ENCODE data around the gene STX16.
"Not testable (repeated sequence)": the region's sequence is repeated elsewhere in the genome, so short reads cannot be mapped to it uniquely, and the experiment has no call there.

The STX16 gene

DNA sequence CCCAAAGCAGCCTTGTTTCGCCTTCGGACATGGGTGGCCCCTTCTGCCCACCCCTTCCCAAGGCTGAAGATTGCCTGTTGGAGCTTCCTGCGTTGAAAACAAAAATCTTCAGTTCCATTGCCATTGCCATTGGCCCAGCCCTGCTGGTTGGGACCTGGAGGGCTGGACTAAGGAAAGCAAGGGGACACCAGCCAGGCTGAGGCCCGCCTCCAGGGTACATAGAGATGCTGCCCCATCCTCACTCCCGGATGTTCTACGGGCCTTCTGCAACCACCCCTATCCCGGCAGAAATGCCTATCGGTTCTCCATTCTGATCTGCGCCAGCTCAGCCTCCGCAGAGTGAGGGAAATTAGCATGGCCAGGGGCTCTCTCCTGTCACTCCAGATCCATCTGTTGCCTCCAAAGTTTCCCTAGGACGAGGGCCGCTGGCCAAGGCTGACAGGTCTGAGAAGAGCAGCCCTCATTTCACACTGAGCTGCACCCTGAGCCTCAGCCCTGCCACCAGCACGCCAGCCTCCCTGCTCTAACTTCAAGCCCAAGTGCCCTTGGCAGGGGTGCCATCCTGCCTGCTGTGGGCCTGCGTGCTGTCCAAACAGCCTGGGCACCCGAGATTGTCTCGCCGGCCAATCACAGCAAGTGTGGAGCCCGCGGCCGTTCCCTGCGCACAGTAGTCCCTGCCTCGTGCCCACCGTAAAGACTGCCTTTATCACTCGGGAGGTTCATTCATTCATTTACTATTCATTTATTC is 13.4 kb upstream of the STX16 start:
- no peak for DNase-seq

DNA sequence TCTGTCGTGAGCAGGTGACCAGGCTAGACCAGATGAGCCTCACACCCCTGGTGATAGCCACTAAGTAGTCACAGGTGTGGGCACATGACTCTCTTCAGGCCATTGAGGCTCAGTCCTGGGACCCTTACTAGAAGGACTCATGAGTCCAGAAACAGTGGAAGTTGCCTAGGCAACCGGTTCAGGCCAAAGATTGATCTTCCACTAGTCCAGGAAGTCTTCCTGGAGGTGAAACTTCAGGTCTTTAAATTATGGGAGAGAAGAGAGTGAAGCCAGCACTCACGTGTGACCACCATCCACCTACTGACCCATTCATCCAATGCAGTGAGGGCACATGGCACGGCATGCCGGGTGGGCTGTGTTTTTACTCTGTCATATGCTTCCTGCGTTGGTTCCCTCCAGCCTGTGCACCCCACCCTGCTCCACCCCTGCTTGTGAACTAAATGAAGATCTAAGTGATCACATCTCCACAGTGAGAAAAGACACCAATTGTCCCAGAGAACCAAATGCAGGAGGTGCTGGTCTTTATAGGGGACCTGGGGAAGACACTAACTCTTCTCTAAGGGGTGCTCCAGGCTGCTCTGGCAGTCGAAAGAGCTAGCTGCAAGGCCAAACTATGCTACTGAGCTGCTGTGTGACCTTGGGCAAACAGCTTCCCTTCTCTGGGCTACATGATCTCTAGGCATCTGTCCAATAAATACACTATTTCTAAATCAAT is 12.5 kb upstream of the STX16 start:
- DNase-seq, result no peak

DNA sequence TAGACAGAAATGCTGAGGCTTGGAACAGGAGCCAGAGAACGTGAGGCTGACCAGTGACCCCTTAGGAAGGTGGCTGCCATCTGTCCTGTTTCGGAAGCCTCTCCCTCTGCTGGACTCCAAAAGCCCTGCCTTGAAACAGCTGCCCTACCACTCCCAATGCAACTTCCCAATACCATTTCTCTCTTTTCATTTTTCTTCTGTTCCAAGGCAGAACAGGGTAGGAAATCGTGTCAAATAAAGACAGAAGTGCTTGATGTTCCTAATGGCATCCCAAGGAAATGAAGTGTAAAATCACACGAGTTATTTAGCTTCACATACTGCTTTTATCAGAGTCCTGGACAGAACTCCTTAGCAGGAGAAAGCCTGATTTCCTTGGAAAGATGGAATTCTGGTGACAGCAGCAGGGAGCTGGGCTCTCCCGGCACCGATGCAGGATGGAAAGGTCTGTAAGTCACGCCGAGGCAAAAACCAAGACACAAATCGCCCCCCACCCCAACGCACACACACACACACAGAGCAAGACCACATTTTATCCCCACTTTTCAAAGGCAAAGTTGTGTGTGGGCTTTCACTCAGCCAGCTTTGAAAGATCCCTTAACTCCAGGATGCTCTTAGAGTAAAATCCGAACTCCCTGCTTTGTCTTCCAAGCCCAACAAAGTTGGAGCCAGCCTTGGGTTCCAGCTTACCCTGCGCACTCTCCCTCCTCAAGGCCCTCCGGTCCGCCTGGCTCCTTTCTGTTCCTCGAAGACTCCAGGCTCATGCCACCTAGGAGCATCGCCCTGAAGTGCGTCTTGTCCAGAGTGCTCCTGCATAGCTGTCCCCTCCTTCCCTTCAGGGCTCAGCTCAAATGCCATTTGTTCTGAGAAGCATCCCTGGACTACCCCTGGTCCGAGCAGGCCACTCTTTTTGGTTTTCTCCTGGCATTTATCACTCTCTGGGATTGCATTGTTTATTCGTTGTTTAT is 11.6 kb upstream of the STX16 start:
- DNase-seq, result no peak

DNA sequence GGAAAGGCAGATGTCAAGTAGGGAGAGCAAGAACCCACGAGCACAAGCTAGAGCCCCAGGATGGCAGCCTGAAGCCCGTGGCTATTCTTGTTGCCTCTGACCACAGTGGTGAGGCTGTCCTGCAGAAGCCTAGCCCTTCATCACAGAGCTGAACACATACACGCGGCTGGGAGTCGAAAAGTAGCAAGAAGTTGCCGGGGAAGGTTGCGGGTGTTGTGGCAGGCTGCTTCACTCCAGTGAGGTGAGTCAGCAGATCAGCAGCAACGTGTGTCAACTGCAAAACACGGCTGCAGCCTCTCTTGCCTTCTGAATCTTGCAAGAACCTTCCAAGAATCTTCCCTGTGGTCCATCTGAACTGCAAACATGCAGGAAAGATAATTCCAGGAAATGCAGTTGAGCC is 10.6 kb upstream of the STX16 start:
- DNase-seq, result no peak

DNA sequence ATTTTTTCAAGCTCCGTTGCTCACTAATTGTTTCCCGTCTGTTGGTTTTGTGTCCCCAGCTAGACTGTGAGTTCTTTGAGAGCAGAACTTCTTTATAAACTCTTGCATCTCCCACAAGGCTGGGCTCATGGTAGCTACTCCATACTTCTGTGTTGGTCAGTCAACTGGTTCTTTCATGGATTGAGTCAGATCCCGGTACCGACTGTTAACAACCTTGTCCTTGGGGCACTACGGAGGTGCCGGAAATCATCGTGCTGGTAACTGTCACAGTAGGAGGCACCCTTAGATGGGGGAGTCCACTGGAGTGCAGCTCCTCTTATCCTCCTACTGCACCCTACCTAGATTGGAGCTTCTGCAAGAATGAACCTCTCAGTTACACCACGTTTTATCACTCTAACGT is 8.6 kb upstream of the STX16 start:
- no peak for DNase-seq

DNA sequence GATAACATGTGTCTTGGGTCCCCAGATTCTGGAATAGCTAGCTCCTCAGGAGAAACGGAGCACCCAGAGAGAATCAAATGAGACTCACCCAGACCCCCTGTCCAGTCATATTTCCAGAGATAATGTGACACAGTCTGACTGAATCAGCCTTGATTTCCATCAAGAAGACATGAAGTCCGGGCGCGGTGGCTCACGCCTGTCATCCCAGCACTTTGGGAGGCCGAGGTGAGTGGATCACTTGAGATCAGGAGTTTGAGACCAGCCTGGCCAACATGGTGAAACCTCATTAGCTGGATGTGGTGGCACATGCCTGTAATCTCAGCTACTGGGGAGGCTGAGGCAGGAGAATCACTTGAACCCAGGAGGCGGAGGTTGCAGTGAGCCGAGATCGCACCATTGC is 8.2 kb upstream of the STX16 start:
- not testable (repeated sequence) for DNase-seq

DNA sequence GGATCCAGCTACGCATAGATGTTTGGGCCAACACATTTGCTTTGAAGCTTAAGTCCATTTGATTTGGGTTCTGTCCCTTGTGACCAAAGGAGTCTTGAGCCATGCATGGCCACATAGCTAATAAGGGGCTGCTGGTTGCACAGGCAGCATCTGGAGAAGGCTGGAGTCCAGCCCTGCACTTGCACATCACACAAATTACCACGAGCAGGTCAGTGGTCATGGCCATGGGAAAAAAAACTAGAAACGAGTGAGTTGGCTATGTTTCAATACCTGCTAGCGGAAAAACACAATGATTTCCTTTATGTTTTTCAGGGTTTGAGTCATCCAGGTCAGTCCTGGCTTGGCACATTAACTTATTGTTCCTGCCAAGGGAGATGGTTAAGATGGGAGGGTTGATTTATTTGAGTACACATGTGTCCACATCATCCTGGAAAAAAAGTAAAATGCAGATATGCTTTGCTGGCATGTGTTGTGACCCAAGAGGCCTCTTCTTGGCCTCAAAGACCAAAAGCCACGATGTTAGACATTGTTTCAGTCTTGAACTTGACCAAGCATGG is 5.6 kb upstream of the STX16 start:
- DNase-seq, result no peak

DNA sequence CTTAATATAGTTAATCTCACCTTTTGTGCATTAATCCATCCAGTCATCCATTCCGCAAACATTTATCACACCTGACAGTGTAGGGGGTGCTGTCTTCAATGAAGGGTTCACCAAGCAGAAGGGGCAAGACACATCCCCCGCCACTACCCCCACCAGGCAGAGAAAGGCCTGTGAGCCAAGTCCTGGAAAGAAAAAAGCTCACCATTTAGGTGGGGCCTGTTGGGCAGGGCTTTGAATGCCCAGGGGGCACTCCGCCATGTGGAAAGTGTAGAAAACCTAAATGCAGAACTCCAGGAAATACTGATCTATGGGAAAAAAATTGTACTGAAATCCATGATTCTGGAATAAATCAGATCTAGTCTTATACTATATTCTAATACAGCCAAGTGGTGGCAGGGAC is 4.8 kb upstream of the STX16 start:
- no peak for DNase-seq

DNA sequence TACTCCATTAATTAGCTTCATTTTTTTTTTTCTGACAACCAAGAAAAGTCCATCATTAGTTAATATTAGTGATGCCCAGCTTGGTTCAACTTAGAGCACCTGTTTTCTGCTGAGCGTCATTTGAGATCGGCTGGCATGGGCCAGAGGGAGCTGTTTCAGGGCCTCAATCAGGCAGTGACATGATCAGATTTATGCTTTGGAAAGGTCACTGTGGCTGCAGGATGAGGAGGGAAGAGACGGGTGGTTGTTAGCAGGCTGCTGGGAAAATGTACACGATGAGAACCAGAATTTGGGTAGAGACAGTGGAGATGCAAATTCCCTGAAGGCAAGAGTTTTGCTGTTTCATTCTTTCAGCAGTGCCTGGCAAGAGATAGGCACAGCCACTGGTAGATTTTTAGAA is 4.4 kb upstream of the STX16 start:
- DNase-seq, result no peak

DNA sequence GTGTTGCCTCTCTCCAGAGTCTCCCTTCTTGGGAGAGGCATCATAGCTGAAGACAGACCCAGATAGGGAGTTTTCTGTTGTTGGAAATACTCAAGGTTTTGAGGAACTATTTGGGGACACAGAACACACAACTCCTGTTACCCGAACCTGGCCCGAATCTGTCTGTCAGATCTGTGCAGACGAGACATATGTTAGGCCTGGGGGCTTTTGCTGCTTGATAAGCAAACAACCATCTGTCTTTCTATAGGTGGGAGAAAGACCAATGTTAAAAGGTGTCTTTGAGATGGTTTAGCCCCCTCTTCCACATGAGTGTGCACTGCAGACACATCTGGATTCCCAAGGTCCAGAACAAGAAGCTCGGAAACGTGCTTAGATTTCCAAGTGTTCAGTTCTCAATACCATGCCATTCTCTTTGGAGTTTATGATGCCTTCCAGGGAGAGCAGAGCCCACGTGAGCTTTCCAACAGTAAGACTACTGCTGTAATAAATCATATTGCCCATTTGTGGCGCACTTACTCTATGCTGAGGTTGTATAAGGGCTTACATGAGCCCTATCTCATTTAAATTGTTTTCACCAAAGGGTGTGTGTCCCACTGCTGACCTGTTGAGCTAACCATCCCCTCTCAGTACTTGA is 3.8 kb upstream of the STX16 start:
- DNase-seq, result no peak

DNA sequence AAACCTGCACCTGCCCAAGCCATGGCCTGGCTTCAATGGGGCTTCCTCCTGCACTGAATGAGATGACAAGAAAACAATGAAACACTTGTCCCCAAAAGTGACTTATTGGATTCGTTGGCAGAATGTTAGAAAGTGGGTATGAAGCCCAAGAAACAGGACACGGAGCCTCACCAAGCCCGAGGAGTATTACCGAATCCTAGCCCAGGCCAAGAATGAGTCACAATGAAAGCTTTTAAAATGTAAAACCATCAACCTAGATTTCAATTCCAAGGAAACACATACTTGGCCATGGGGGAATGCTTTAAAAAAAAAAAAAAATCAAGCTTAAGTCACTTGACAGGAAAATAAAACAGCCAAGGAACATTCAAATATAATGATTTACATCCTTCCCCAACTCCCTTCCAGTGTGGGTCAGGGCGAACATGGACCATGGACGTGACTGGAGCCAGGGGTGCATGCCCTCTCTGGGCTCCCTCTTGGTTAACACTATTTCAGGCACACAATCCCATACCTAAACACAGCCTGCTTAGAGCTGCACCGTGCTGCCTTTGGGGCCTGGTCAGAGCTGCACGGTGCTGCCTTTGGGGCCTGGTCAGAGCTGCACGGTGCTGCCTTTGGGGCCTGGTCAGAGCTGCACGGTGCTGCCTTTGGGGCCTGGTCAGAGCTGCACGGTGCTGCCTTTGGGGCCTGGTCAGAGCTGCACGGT is 3.1 kb upstream of the STX16 start:
- DNase-seq, result no peak

DNA sequence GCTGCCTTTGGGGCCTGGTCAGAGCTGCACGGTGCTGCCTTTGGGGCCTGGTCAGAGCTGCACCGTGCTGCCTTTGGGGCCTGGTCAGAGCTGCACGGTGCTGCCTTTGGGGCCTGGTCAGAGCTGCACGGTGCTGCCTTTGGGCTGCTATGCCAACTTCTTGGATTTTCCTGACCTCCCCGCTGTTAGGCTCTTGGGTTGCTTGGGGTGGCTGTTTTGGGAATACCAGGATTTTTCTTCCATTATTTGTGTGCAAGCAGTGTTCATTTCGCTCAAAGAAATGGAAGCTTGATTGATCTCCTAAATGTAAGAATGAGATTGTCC is 2.6 kb upstream of the STX16 start:
- not testable (repeated sequence) for DNase-seq

DNA sequence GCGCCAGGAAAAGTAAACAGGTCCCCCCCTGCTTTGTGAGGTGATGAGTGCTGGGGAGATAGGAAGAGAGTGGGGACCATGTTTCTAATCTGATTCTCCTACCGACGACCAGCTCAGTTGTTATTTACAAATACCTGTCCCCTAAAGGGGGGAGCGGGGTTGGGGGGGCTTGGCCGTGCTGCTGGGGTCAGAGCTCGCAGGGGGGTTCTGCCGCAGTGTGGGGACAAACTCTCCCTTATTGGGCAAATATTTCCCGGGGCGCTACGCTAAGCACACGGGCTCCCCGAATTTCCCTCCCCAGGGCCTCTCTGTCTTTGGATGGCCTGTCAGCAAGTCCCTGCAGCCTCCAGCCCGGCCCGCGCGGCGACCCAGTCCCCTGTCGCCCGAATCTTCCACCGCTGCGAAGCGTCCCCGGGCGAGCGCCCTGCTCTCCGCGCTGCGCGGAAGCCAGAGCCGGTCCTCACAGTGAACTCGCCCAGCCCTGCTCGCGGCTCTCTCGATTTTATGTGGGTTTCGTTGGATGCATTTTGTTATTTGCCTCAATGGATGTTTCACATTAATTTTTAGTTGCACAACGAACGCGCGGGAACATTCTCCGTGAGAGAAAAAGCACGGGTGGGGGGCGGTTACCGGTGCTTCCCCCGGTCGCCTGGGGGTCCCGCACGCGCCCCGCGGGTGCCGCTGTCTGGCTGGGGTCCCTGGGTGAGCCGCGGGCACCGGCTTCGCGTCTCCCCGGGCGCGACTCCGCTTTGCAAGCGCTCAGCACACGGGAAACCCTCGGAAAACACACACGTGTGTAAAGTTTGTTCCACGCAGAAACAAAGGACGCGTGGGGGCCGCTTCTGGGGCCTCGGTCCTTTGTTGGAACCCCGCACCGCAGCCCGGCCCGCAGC is 1.5 kb upstream of the STX16 start:
- DNase-seq, result no peak

DNA sequence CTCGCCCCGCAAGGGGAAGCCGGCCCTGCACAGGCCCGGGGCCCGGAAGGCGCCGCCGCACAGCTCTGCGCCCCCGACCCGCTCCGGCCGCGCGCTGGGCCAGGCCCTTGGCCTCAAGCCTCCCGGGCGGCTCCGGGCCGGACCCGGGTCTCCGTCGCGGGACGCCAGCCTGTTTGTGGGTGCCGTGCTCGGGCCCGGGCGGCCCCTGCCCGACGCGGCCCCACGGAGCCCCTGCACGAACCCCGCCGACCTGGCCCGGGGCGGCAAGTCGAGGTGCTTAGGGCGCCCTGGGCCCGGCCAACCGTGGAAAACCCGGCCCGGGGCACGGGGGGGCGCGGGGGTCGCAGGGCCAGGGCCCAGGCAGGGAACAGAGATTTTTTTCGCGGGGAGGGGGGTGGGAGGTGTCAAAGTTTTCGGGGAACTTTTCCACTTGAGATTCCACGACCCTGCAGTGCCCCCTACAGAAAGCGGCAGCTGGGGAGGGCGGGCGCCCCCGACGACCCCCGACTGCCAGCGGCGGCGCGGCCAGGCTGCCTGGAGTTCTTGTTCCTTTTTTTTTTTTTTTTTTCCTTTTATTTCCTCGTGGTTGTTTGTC is 805 bp upstream of the STX16 start:
- no peak for DNase-seq

DNA sequence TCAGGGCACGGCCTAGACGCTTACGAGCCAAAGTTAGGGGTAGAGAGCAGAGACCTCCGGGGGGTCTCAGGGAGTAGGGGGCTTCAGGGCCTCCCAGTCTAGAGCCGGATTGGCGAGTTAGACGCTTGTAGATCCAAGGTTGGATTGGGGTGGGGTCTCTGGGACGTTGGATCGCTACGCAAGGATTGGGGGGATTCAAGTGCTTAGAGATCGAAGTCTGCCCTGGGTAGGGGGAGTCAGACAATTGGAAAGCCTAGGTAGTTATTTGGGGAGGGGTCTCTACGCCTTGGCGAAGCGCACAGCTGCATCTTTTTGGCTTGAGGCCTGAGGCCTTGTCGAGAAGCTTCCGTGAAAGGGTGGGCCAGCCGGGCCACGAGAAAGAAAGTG is 469 bp downstream of the STX16 start:
- no peak for DNase-seq

DNA sequence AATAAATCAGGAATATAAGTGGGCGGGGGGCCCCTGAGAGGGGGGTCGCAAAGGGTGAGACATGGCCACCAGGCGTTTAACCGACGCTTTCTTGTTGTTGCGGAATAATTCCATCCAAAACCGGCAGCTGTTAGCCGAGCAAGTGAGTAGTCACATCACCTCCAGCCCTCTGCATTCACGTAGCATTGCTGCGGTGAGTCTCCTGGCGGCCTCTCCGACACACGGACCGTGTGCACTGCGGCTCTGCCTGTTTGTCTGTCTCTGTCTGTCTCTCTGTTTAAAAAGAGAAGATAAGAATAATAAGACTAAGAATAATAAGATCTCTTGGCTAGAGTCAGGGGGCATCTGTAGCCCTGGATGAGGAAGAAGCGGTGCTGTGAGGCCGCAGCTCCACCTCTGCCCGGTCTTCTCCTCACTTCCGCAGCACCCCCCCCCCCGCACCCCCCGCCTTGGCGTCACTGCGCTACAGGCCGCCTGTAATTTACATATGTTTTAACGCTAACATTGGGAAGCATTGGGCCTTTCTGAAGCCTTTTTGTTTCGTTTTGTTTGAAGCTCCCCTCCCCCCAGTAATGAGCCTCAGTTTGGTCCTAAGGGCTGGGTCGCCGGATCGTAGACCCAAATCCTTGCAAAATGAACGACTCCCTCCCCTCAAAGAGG is 993 bp downstream of the STX16 start:
- DNase-seq, result no peak

DNA sequence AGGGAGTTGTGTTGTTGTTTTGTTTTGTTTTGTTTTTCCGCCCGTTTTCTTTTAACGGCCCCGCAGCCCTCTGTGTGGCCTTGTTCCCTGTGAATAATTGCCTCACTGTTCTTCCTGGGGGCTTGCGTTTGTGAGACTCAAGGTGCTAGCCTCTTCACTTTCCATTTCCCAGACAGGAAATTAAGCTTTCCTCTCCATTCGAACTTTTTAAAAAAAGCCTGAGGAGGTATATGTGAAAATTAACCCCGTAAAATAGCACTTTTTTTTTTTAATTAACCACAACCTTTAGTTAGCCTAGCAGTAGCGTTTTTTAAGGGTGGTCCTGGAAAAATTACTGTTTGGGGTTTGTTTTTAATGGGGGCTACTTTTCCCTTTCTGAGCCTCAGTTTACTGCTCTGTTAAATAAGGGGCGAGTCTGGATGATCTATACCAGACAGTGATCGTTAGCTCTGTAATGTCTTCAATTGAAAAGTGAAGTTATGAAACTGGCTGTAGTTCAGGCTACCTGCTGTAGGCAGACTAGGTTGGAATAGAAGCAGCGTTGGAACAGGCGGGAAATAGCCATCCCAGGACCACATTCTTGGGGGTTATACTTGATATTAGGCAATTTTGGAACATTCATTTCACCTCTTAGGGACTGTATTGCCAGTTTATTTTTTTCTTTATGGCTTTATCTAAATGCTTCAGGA is 1.7 kb downstream of the STX16 start:
- no peak for DNase-seq

DNA sequence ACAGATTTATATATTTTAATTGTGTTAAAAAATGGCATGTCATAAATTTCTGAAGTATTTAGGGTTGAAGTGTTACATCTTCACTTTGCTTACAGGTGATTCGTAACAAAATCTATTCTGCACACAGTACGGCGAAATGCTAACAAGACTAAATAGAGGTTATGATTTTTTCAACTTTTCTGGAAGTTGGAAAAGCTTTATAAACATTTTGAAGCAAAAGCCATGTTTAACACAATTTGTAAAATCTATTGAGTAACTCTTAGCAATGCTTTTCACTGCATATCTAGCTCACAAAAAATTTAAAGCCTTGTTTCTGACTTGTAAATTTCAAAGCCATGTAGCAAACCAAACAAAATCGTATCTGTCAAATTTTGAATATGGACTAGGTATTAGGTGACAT is 3.3 kb downstream of the STX16 start:
- no peak for DNase-seq

DNA sequence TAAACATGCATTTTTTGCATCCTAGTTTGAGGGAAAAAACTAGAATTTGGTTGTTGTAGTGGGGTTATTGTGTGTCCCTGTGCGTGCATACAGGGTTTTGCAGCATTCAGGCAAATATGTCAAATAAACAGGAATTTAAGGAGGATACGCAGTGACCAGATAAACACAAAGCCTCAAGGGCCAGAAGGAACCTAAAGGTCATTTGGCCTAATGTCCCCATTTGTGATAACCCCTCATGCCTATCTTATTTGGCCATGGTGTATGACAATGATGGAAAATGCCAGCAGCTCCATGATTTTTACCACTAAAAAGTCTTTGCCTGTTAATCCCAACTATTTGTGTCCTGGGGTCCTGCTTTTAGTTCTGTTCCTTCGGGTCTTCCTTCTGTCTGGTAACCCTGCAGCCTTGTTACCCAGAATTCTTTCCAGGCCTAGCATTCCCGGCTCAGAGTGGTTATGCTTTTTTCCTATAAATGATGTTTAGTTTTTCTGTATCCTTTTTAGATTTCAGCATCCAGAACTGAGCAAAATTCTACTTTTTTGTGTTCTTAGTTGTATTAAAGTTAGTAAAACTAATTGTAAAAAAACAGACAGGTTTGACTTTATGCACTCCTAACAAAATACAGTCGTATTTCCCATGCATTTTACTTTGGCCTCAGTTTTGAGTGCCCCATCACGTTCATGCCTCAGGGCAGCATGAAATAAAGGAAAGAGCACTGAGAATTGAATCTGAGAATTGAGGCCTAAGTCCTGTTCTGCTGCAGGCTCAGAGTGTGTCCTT is 4.4 kb downstream of the STX16 start:
- no peak for DNase-seq
